GM19035 (cell line): ENCODE results near the gene RIPOR1.

ENCODE experiments used
- ATAC-seq: cut with Tn5 transposase; IDR thresholded peaks from one replicate; pipeline ENCODE4 v1.9.1; 2021; ENCODE audit not compliant: unreplicated experiment

The RIPOR1 gene

GRCh38 chr16:67549936-67550335 lies 21.3 kb downstream of the RIPOR1 start:
- no peak for ATAC-seq

- ATAC-seq, result no peak
Observed at GRCh38 chr16:67551091-67551490, 22.5 kb downstream of the RIPOR1 start.

- no peak for ATAC-seq
Observed at GRCh38 chr16:67551972-67552371, 23.3 kb downstream of the RIPOR1 start.

GRCh38 chr16:67552476-67552875 lies 23.8 kb downstream of the RIPOR1 start:
- ATAC-seq, result no peak

- ATAC-seq, result no peak
Observed at GRCh38 chr16:67555795-67556212, 27.2 kb downstream of the RIPOR1 start.

- no peak for ATAC-seq
Observed at GRCh38 chr16:67558859-67559258, 30.2 kb downstream of the RIPOR1 start.

- no peak for ATAC-seq
Observed at GRCh38 chr16:67560827-67561342, 32.3 kb downstream of the RIPOR1 start.

- ATAC-seq, result no peak
Observed at GRCh38 chr16:67561501-67561823, 32.8 kb downstream of the RIPOR1 start.

GRCh38 chr16:67561824-67562525 lies 33.3 kb downstream of the RIPOR1 start:
- ATAC-seq, result peak; percentile 81

- peak; percentile 53 for ATAC-seq
Observed at GRCh38 chr16:67562526-67562917, 33.9 kb downstream of the RIPOR1 start, which contains the start of gene CTCF. TSS of gene CTCF (plus strand) at chr16:67562526. CDS start at chr16:67610833, 48,307 bp downstream.

GRCh38 chr16:67562918-67563707 lies 34.5 kb downstream of the RIPOR1 start:
- ATAC-seq, result peak; percentile 12

GRCh38 chr16:67563708-67564468 lies 35.3 kb downstream of the RIPOR1 start:
- ATAC-seq, result no peak

- ATAC-seq, result no peak
Observed at GRCh38 chr16:67565470-67566100, 37.0 kb downstream of the RIPOR1 start.

GRCh38 chr16:67571464-67571863 lies 42.8 kb downstream of the RIPOR1 start:
- ATAC-seq, result no peak

GRCh38 chr16:67571981-67572431 lies 43.4 kb downstream of the RIPOR1 start:
- ATAC-seq, result no peak

GRCh38 chr16:67579686-67580085 lies 51.1 kb downstream of the RIPOR1 start:
- ATAC-seq, result no peak

GRCh38 chr16:67580202-67580601 lies 51.6 kb downstream of the RIPOR1 start:
- ATAC-seq, result no peak

- no peak for ATAC-seq
Observed at GRCh38 chr16:67593288-67593687, 64.7 kb downstream of the RIPOR1 start.

GRCh38 chr16:67593701-67594100 lies 65.1 kb downstream of the RIPOR1 start:
- no peak for ATAC-seq

- ATAC-seq, result no peak
Observed at GRCh38 chr16:67594256-67594915, 65.8 kb downstream of the RIPOR1 start.
